ENCODE data around the gene RHBDD3. TPM values are rescaled to one million over a fixed set of nuclear protein-coding genes. Genes with fewer than 3 reads are reported as not detected.

RHBDD3 gene
- total RNA-seq, 1 donor from 2014 or later, result 24.1 TPM

DNA sequence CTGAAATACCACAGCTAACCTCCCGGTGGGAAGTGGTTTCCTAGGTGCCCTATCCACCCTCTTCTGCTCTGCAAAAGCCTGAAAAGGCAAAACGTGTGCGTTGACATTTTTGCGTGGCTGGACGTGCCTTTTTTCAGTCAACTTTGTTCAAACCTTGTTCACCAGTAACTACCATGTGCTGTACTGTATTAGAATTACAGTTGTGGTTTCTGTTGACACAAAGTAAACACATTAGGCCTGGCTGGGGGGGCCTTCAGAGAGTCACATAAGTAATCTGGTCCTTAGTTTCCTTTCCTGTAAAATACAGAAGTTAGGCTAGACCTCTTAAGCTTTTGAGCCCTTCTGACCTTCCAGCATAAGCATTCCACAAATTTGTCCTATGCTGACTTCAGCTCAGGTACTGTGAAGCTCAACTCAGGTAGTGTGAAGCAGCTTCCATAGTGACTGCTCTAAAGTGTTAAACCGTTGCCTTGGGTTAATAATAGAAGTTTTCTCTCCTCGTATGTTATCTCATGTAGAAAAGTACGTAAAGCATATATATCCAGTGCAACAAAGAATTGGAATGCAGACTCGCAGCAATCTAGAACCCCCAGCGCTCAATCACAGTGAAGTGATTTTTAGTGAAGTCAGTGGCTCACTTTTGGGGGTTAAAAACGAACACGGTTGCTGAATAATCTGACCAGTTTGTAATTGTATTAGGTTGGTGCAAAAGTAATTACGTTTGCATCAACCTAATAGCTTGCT lies 2.1 kb upstream of the RHBDD3 start:
- DNase-seq (ENCODE audit: low spot score), result peak; percentile 17

- peak; percentile 13 for DNase-seq (ENCODE audit: low spot score)
Measured at GRCh38 chr22:29269230-29269604, 1.4 kb upstream of the RHBDD3 start.

- peak; percentile 81 for DNase-seq (ENCODE audit: low spot score)
Measured at GRCh38 chr22:29268511-29269229, 889 bp upstream of the RHBDD3 start.

- DNase-seq (ENCODE audit: low spot score), result peak; percentile 10
Measured at GRCh38 chr22:29267462-29267857, 321 bp downstream of the RHBDD3 start.

- no peak for DNase-seq (ENCODE audit: low spot score)
Measured at GRCh38 chr22:29266564-29267461, 968 bp downstream of the RHBDD3 start.

- DNase-seq (ENCODE audit: low spot score), result no peak
Measured at GRCh38 chr22:29265929-29266328, 1.9 kb downstream of the RHBDD3 start.

DNA sequence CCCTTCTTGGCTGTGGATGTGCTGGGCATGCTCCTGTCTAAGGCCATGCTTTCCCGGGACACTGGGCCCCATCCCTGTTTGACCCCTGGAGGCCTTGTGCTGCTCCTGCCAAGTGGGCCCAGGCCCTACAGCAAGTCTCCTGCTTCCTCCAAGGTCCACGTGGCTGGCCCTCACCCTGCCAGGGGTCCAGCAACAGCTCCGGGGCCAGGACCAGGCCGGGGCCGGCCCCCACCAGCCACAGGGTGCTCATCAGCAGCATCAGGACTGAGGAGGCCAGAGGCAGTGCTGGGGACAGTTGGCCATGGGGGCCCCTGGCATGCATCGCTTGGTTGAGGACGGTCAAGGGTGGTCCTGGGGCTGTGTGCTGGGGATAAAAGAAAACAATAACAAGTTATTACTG lies 2.5 kb downstream of the RHBDD3 start:
- DNase-seq (ENCODE audit: low spot score), result no peak

DNA sequence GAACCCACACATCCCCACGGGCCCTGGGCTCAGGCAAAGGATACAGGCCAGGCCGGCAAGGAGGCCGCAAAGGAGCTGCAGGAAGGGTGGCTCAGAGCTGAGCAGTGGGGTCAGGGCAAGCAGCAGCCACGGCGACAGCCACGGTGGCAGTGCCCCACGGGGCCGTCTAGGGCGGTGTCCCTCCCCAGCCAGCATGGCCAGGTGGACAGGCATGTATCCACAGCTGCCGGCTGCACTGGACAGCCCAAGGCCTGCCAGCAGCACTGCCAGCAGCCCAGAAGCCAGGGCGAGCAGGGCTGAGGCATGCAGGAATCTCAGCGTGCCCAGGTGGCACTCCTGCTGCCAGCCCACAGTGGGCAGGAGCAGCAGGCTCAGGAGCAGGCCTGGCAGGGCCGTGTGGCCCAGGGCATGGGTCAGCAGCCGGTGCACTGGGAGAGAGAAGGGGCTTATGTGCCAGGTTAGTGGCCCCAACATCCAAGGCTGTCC lies 3.9 kb downstream of the RHBDD3 start:
- DNase-seq (ENCODE audit: low spot score), result no peak

DNA sequence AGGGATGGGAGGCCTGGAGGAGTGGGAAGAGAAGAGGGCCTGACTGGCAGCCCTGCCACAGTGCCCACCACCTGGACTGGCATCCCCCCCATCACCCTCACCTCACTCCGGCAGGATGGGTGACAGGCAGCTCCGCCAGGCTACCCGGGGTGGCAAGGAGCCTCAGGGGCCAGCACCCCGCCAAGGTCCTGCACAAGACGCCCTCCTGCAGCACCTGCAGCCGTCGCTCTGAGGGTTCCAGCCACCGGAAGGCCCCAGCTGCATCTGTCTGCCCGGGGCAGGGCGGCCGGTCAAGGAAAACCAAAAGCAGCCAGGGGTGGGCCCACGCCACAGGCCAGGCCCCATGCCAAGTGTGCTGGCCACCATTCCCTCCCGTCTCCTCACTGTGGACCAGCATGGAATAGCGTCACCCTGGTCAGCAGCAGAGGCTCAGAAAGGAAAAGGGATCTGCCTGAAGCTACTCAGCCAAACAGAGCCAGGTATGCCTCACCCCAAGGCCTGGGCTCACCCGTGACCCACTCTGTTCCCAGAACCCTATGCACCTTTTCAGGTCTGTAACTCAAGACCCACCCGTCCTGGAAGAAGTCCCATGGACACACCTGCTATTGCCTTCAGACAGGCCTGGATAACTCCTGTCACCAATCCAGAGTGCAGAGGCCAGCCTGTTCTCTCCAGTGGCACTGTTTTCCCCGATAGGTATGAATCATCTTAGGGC lies 7.0 kb downstream of the RHBDD3 start:
- no peak for DNase-seq (ENCODE audit: low spot score)

DNA sequence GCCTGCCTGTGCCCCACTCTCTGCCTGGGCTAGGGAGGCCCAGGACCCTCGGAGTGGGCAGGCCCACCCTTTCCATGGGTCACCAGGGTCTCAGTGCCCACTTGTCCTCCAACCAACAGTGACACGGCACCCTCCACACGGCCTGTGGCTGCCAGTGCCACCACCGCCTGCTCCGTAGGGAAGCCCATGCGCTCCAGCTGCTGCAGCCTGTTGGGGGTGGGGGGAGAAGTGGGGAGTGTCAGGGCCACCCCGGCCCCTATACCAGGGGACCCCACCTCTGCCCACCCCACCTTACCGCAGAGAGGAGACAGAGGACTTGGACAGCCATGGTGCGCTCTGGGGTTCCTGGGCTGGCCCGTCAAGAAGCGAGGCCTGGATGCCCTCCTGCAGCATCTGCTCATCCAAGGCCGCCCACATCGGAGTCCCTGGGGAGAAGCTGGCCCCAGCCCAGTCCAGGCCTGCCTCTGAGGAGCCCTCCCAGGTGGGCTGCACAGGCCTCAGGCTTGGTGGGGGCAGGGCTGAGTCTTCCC lies 7.7 kb downstream of the RHBDD3 start:
- DNase-seq (ENCODE audit: low spot score), result no peak

DNA sequence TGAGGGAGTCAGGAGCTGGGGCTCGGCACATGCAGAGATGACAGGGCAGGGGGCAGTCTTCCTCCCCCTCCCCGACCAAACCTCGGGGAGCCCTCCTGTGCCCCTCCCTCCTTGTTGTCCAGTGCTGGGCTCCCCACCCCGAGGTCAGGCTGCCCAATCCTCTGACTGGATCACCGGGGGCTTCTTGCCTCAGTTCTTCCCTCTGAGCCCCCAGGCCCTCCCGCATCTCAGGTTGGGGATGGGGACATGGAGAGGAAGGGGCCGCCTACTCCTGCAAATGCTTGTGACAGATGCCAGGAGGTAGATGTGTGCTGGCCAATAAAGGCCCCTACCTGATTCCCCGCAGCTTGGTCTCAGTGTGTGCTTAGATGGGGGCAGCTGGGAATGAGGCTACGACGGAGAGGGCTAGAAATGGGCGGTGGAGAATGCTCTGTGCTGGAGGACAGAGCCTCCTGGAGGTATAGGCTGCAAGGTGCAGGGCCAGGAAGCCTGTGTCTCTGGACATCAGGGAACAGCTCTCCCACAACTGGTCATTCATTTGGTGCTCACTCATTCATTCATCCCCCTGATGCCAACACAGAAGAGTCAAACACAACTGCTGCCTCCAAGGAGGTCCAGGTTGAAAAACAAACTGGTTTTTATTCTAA lies 8.4 kb downstream of the RHBDD3 start:
- no peak for DNase-seq (ENCODE audit: low spot score)

DNA sequence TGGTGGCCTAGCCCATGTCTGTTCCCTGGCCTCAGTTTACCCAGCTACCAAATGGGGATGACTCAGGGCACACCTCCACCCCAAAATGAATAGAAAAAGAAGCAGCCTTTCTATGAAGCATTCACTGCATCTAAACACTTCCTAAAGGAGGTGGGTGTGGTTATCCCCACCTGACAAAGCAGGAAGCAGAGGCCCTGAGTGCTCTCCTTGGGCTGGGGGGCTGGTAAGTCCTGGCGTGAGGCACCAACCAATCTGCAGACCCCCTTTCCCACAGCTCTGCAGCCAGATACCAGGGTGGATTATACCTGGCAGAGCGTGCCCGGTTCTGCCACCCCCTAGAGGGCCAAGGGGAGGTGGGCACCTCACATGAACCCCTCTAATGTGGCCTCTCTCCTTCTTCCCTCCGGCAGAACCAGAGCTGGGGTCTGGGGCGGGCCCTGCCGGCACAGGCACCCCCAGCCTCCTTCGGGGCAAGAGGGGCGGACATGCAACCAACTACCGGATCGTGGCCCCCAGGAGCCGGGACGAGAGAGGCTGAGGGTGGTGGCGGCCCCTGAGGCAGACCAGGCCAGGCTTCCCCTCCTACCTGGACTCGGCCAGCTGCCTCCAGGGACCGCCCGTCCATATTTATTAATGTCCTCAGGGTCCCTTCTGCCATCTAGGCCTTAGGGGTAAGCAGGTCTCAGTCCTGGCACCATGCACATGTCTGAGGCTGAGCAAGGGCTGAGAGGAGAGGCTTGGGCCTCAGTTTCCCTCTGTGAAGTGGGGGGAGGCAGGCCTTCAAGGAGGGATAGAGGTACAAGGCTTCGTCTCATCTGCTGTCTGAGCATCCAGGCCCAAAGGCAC lies 9.2 kb downstream of the RHBDD3 start:
- DNase-seq (ENCODE audit: low spot score), result no peak

DNA sequence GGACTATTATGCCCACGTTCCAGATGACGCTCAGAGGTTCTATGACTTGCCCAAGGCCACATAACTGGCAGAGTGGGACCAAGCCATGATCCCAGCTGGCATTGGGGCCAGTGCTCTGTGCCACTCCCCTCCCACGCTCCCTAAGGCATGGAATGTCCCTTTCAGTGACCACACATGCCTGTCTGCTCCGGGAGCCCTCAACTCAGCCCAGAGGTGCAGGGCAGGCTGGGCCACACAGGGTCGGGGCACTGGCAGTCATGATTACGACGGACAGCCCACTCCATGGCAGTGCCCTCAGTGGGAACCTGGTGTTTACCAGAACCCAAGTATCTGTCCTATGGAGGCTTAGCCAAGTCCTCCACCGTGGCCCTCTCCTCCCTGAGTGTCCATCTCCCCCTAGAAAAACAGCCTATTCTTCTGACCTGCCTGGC lies 10.0 kb downstream of the RHBDD3 start:
- DNase-seq (ENCODE audit: low spot score), result no peak

DNA sequence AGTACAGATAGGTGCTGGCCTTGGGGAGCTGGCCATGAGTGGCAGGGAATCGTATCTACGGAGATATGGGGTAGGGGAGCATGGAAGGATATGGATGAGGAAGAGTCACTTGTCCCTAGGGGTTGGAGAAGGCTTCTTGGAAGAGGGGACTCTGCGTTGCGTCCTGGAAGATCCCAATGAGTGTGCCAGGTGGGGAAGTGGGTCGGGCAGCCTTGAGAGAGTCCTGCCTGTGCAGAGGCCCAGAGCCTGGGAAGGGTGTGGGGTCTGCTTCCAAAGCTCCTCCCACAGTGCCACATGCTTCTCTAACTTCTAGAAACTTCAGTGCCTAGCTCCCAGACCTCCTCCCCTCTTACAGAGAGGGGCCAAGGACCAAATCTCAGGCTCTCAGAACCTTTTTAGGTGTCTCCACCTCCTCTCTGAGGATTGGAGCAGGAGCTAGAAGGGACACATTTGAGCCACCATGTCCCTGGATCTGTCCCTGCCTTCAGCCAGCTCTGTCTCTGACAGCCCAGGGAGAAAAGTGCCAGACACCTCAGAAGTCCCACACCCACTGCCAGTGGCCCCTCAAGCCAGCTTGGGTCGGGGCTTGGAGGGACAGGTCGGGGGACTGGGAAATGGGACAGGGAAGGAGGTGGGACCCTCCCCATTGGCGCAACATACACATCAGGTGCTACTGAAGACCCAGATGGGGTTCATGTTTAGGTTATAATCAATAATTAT lies 11.0 kb downstream of the RHBDD3 start:
- DNase-seq (ENCODE audit: low spot score), result no peak

GRCh38 chr22:29255064-29255621 lies 12.6 kb downstream of the RHBDD3 start:
- DNase-seq (ENCODE audit: low spot score), result no peak

- no peak for DNase-seq (ENCODE audit: low spot score)
Measured at GRCh38 chr22:29254286-29254660, 13.5 kb downstream of the RHBDD3 start.

DNA sequence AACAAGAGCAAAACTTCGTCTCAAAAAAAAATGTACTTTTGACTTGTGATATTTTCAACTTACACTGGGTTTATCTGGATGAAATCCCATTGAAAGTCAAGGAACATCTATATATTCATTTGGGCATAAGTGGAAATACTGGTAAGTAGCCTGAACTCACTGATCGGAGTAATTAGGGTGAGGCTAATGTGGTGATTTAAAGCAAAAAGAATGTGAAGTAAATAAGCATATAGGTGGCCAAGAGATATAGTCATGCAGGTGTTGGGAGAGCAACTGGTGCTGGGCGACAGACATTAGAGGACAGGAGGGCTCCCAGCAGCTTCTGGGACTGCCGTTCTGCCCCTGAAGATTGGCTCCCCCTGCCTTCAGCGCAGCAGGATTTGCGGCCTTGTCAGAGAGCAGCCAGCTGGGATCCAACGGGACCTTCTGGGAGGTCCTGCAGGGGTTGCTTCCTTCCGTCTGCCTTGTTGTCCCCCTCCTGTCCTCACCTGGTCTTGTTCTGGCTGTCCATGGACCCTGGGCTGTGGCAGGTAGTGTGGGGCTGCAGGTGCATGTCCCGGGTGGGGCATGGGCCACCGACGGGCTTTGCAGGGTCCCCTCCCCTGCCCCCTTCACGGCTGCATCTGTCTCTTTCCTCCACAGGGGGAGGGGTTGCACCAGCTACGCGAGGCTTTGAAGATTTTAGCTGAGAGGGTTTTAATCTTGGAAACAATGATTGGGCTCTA lies 14.1 kb downstream of the RHBDD3 start:
- no peak for DNase-seq (ENCODE audit: low spot score)

All from umbilical cord (tissue), 2 donors.